Stimulated activated effector memory CD8-positive, alpha-beta T cell treated with anti-CD3 and anti-CD28 coated beads, Interleukin-12 subunit alpha, Interleukin-12 subunit beta, amount 100 ng/mL, for 72 hours (primary cell): ENCODE measurements around the gene SOS1.

Source experiments
- ATAC-seq: fragments of 150-1000 bp; cut with Tn5 transposase; 2 replicates; pipeline ENCODE4 v1.10.0; 2021
- DNase-seq, 2 donors: peaks; one replicate each; pipeline ENCODE4 v3.0.0; 2021 to 2022; ENCODE audit warnings: low spot score in 2 of 2
- H3K27ac Mint-ChIP-seq: one replicate; pipeline ENCODE4 v1.8.0; 2022; ENCODE audit warnings: mild to moderate bottlenecking, mixed read lengths
- H3K36me3 Mint-ChIP-seq: one replicate; pipeline ENCODE4 v1.8.0; 2022; ENCODE audit warnings: mild to moderate bottlenecking, mixed read lengths
- H3K4me1 Mint-ChIP-seq: one replicate; pipeline ENCODE4 v1.8.0; 2022; ENCODE audit warnings: mixed read lengths
- H3K4me3 Mint-ChIP-seq: one replicate; pipeline ENCODE4 v1.8.0; 2022; ENCODE audit warnings: mild to moderate bottlenecking, mixed read lengths
- H3K9me3 Mint-ChIP-seq: one replicate; pipeline ENCODE4 v1.8.0; 2022; ENCODE audit warnings: mixed read lengths

SOS1 gene

GRCh38 chr2:39124000-39124745 lies 3.3 kb upstream of the SOS1 start:
- Mint-ChIP-seq H3K9me3 (no peaks in the 10 kb centered on the region), H3K36me3 (peaks cover 27% of the 10 kb centered on the region), H3K4me1 (peaks cover 43% of the 10 kb centered on the region), H3K27ac (peak overlapping the region; percentile 93), H3K4me3 (peak overlapping the region; percentile 87)
- peak; percentile 81 for ATAC-seq
- DNase-seq: peak; percentile 86 to 97

GRCh38 chr2:39123436-39123999 lies 2.7 kb upstream of the SOS1 start:
- H3K4me1 Mint-ChIP-seq: peaks cover 50% of the 10 kb centered on the region
- no peak for DNase-seq
- H3K4me3 Mint-ChIP-seq: peak overlapping the region; percentile 87
- H3K36me3 Mint-ChIP-seq: peaks cover 27% of the 10 kb centered on the region
- peak overlapping the region; percentile 93 for H3K27ac Mint-ChIP-seq
- ATAC-seq: no peak
- H3K9me3 Mint-ChIP-seq: no peaks in the 10 kb centered on the region

GRCh38 chr2:39121523-39122063 lies 742 bp upstream of the SOS1 start:
- H3K27ac Mint-ChIP-seq: peak overlapping the region; percentile 97
- ATAC-seq (no peak), DNase-seq (no peak)
- peaks cover 57% of the 10 kb centered on the region for H3K4me1 Mint-ChIP-seq
- peak overlapping the region; percentile 87 for H3K4me3 Mint-ChIP-seq
- peaks cover 42% of the 10 kb centered on the region for H3K36me3 Mint-ChIP-seq
- no peaks in the 10 kb centered on the region for H3K9me3 Mint-ChIP-seq

- ATAC-seq: peak; percentile 15
- Mint-ChIP-seq H3K27ac (peak overlapping the region; percentile 97), H3K4me3 (peak overlapping the region; percentile 87), H3K9me3 (no peaks in the 10 kb centered on the region), H3K4me1 (peaks cover 66% of the 10 kb centered on the region), H3K36me3 (peaks cover 54% of the 10 kb centered on the region)
- no peak for DNase-seq
Measured at GRCh38 chr2:39120521-39120770, 405 bp downstream of the SOS1 start.

GRCh38 chr2:39119732-39120520 lies 925 bp downstream of the SOS1 start:
- peak; percentile 61 for ATAC-seq
- Mint-ChIP-seq H3K36me3 (peaks cover 59% of the 10 kb centered on the region), H3K4me1 (peaks cover 64% of the 10 kb centered on the region)

GRCh38 chr2:39118786-39119499 lies 1.9 kb downstream of the SOS1 start:
- Mint-ChIP-seq H3K4me3 (peak overlapping the region; percentile 87), H3K4me1 (peaks cover 65% of the 10 kb centered on the region), H3K27ac (peak overlapping the region; percentile 93), H3K36me3 (peaks cover 65% of the 10 kb centered on the region), H3K9me3 (no peaks in the 10 kb centered on the region)
- no peak for DNase-seq
- no peak for ATAC-seq

More at GRCh38 chr2:39119732-39120520, 925 bp downstream of the SOS1 start:
- Mint-ChIP-seq H3K27ac (peak overlapping the region; percentile 93), H3K4me3 (peak overlapping the region; percentile 87), H3K9me3 (no peaks in the 10 kb centered on the region)
- peak; percentile 51 to 79 for DNase-seq

GRCh38 chr2:39115556-39115955 lies 5.3 kb downstream of the SOS1 start:
- peaks cover 65% of the 10 kb centered on the region for H3K4me1 Mint-ChIP-seq
- DNase-seq (no peak), ATAC-seq (no peak)
- H3K4me3 Mint-ChIP-seq: no peak overlapping the region
- H3K9me3 Mint-ChIP-seq: no peaks in the 10 kb centered on the region
- no peak overlapping the region for H3K27ac Mint-ChIP-seq
- H3K36me3 Mint-ChIP-seq: peaks cover 89% of the 10 kb centered on the region

- peaks cover 92% of the 10 kb centered on the region for H3K36me3 Mint-ChIP-seq
- DNase-seq (no peak), ATAC-seq (no peak)
- H3K4me3 Mint-ChIP-seq: no peak overlapping the region
- no peaks in the 10 kb centered on the region for H3K9me3 Mint-ChIP-seq
- H3K4me1 Mint-ChIP-seq: peaks cover 69% of the 10 kb centered on the region
- H3K27ac Mint-ChIP-seq: peak overlapping the region; percentile 79
Measured at GRCh38 chr2:39114771-39115170, 6.1 kb downstream of the SOS1 start.

- Mint-ChIP-seq H3K27ac (no peak overlapping the region), H3K9me3 (no peaks in the 10 kb centered on the region), H3K4me3 (no peak overlapping the region), H3K4me1 (peaks cover 56% of the 10 kb centered on the region), H3K36me3 (peaks cover 61% of the 10 kb centered on the region)
- ATAC-seq: no peak
- no peak for DNase-seq
Measured at GRCh38 chr2:39109537-39109936, 11.3 kb downstream of the SOS1 start.

- Mint-ChIP-seq H3K4me1 (peaks cover 52% of the 10 kb centered on the region), H3K4me3 (no peak overlapping the region), H3K27ac (peak overlapping the region; percentile 20), H3K36me3 (peaks cover 51% of the 10 kb centered on the region), H3K9me3 (no peaks in the 10 kb centered on the region)
- DNase-seq (no peak), ATAC-seq (no peak)
Measured at GRCh38 chr2:39108377-39108776, 12.5 kb downstream of the SOS1 start.

- no peaks in the 10 kb centered on the region for H3K9me3 Mint-ChIP-seq
- H3K27ac Mint-ChIP-seq: peak overlapping the region; percentile 20
- DNase-seq (no peak), ATAC-seq (no peak)
- no peak overlapping the region for H3K4me3 Mint-ChIP-seq
- H3K36me3 Mint-ChIP-seq: peaks cover 51% of the 10 kb centered on the region
- peaks cover 50% of the 10 kb centered on the region for H3K4me1 Mint-ChIP-seq
Measured at GRCh38 chr2:39107724-39108273, 13.1 kb downstream of the SOS1 start.

GRCh38 chr2:39107156-39107555 lies 13.7 kb downstream of the SOS1 start:
- peaks cover 44% of the 10 kb centered on the region for H3K4me1 Mint-ChIP-seq
- DNase-seq (no peak), ATAC-seq (no peak)
- H3K9me3 Mint-ChIP-seq: no peaks in the 10 kb centered on the region
- no peak overlapping the region for H3K4me3 Mint-ChIP-seq
- peak overlapping the region; percentile 20 for H3K27ac Mint-ChIP-seq
- peaks cover 51% of the 10 kb centered on the region for H3K36me3 Mint-ChIP-seq

GRCh38 chr2:39099870-39100728 lies 20.8 kb downstream of the SOS1 start:
- Mint-ChIP-seq H3K36me3 (peaks cover 32% of the 10 kb centered on the region), H3K4me3 (peak overlapping the region; percentile 3), H3K9me3 (peaks cover 3% of the 10 kb centered on the region), H3K27ac (peak overlapping the region; percentile 88), H3K4me1 (peaks cover 48% of the 10 kb centered on the region)
- DNase-seq (no peak), ATAC-seq (peak; percentile 98)

GRCh38 chr2:39099310-39099869 lies 21.5 kb downstream of the SOS1 start:
- peaks cover 51% of the 10 kb centered on the region for H3K4me1 Mint-ChIP-seq
- no peak overlapping the region for H3K4me3 Mint-ChIP-seq
- DNase-seq: no peak
- H3K27ac Mint-ChIP-seq: peak overlapping the region; percentile 88
- H3K9me3 Mint-ChIP-seq: peaks cover 3% of the 10 kb centered on the region
- ATAC-seq: no peak
- H3K36me3 Mint-ChIP-seq: peaks cover 32% of the 10 kb centered on the region
